CD4-positive, CD25-positive, alpha-beta regulatory T cell (primary cell): ENCODE results near the gene HOTAIR. TPM values are rescaled to one million over a fixed set of nuclear protein-coding genes. Genes with fewer than 3 reads are reported as not detected.

Experiments
- ATAC-seq, 2 donors: fragments of 150-1000 bp; cut with Tn5 transposase; one replicate each; pipeline ENCODE4 v1.10.0; 2021; ENCODE audit warnings: low read depth in 2 of 2, moderate number of reproducible peaks in 2 of 2, moderate library complexity in 1 of 2
- DNase-seq, 3 donors: peaks; one replicate each; pipeline versions ENCODE4 v3.0.0 to v3.0.0-alpha.2; 2012 to 2022; ENCODE audit warnings: mixed read lengths in 1 of 3
- H3K27ac ChIP-seq: one replicate; pipeline ENCODE4 v1.7.0; 2013; ENCODE audit warnings: mild to moderate bottlenecking, low read length; ENCODE audit not compliant: insufficient read depth, poor library complexity, severe bottlenecking
- H3K27me3 ChIP-seq: one replicate; pipeline ENCODE4 v1.7.0; 2013; ENCODE audit warnings: low read length; ENCODE audit not compliant: control insufficient read depth, insufficient read depth
- H3K36me3 ChIP-seq: one replicate; pipeline ENCODE4 v1.7.0; 2013; ENCODE audit warnings: mild to moderate bottlenecking, low read length, moderate library complexity; ENCODE audit not compliant: control insufficient read depth, insufficient read depth
- H3K4me1 ChIP-seq: 2 replicates; pipeline ENCODE4 v1.7.0; 2013; ENCODE audit warnings: mild to moderate bottlenecking, low read length; ENCODE audit not compliant: insufficient read depth, control insufficient read depth, poor library complexity, severe bottlenecking
- H3K4me3 ChIP-seq: one replicate; pipeline ENCODE4 v1.7.0; 2013; ENCODE audit warnings: low read depth, mild to moderate bottlenecking, low read length, moderate library complexity
- H3K9me3 ChIP-seq, 2 experiments: 1 replicate in 1 of 2; 2 replicates in 1 of 2; pipeline ENCODE4 v1.7.0; 2013; ENCODE audit warnings: low read length in 2 of 2, mild to moderate bottlenecking in 1 of 2, moderate library complexity in 1 of 2; ENCODE audit not compliant: control insufficient read depth in 2 of 2
- H3K27ac Mint-ChIP-seq, 3 donors: one replicate each; pipeline ENCODE4 v1.8.0; 2020 to 2022; ENCODE audit warnings: mild to moderate bottlenecking in 3 of 3, mixed read lengths in 3 of 3, moderate library complexity in 2 of 3
- H3K27me3 Mint-ChIP-seq: one replicate; pipeline ENCODE4 v1.8.0; 2022; ENCODE audit warnings: mild to moderate bottlenecking, mixed read lengths
- H3K36me3 Mint-ChIP-seq: one replicate; pipeline ENCODE4 v1.8.0; 2020; ENCODE audit warnings: mixed read lengths
- H3K4me1 Mint-ChIP-seq, 4 donors: one replicate each; pipeline ENCODE4 v1.8.0; 2020 to 2022; ENCODE audit warnings: mixed read lengths in 4 of 4, mild to moderate bottlenecking in 1 of 4
- H3K4me3 Mint-ChIP-seq, 4 donors: one replicate each; pipeline ENCODE4 v1.8.0; 2020 to 2022; ENCODE audit warnings: mild to moderate bottlenecking in 4 of 4, mixed read lengths in 4 of 4, moderate library complexity in 3 of 4
- H3K9me3 Mint-ChIP-seq, 7 donors: one replicate each; pipeline ENCODE4 v1.8.0; 2020 to 2022; ENCODE audit warnings: mixed read lengths in 7 of 7, mild to moderate bottlenecking in 3 of 7, moderate library complexity in 2 of 7
- polyA plus RNA-seq, 4 donors: library from polyadenylated mRNA; unstranded; fragments of 300-500 nt; fragmentation: Illumina TruSeq; gene quantifications; one replicate each; pipeline ENCODE4 v1.2.3, GENCODE V29; 2021
- total RNA-seq: library from RNA; stranded (reverse); gene quantifications from one replicate; pipeline ENCODE4 v1.2.3, GENCODE V29; 2022

The HOTAIR gene
- total and polyA plus RNA-seq, 5 donors from 2014 or later: not detected

GRCh38 chr12:53935383-53936341 is 39.1 kb downstream of the HOTAIR start:
- Histone ChIP-seq H3K27me3 (peaks cover 58% of the 10 kb centered on the region), H3K4me1 (peaks cover 12% of the 10 kb centered on the region), H3K9me3 (no peaks in the 10 kb centered on the region), H3K27ac (no peak overlapping the region), H3K4me3 (no peak overlapping the region), H3K36me3 (no peaks in the 10 kb centered on the region)
- Mint-ChIP-seq H3K36me3 (no peaks in the 10 kb centered on the region), H3K27me3 (peaks cover 89% of the 10 kb centered on the region), H3K4me3 (peak overlapping the region in 1 of 4 donors; percentile 12), H3K27ac (no peak overlapping the region), H3K9me3 (peaks cover 0 to 8% (median 0%) of the 10 kb centered on the region in 7 donors), H3K4me1 (peaks cover 0 to 19% (median 3%) of the 10 kb centered on the region in 4 donors)
- DNase-seq (no peak), ATAC-seq (no peak)

DNA sequence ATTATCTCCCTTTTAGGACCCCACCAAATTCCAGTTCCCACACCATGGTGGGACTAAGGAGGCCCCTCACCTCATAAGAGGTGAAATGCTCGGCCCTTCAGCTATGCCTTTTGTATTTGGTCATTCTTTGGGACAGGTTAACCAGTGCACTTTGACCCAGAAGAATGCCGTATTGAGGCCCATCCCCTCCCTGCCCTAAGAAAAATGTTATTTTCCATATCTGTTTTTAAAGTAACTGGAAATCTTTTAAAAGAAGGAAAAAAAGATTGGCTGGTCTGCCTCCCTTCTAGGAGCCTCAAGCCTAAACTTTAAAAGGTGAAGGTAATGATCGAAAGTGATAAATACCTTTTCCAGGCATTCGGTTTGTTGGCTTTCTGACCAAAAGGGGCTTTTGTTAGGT is 41.8 kb downstream of the HOTAIR start:
- no peak for DNase-seq
- Histone ChIP-seq H3K27ac (no peak overlapping the region), H3K9me3 (peaks cover 7 to 8% of the 10 kb centered on the region in 2 experiments), H3K4me3 (no peak overlapping the region), H3K27me3 (peaks cover 70% of the 10 kb centered on the region), H3K36me3 (no peaks in the 10 kb centered on the region), H3K4me1 (peaks cover 6% of the 10 kb centered on the region)
- Mint-ChIP-seq H3K27me3 (peaks cover 97% of the 10 kb centered on the region), H3K27ac (no peak overlapping the region), H3K9me3 (peaks cover 0 to 12% (median 2%) of the 10 kb centered on the region in 7 donors), H3K4me3 (no peak overlapping the region), H3K4me1 (peaks cover 0 to 15% (median 5%) of the 10 kb centered on the region in 4 donors), H3K36me3 (no peaks in the 10 kb centered on the region)
- no peak for ATAC-seq

DNA sequence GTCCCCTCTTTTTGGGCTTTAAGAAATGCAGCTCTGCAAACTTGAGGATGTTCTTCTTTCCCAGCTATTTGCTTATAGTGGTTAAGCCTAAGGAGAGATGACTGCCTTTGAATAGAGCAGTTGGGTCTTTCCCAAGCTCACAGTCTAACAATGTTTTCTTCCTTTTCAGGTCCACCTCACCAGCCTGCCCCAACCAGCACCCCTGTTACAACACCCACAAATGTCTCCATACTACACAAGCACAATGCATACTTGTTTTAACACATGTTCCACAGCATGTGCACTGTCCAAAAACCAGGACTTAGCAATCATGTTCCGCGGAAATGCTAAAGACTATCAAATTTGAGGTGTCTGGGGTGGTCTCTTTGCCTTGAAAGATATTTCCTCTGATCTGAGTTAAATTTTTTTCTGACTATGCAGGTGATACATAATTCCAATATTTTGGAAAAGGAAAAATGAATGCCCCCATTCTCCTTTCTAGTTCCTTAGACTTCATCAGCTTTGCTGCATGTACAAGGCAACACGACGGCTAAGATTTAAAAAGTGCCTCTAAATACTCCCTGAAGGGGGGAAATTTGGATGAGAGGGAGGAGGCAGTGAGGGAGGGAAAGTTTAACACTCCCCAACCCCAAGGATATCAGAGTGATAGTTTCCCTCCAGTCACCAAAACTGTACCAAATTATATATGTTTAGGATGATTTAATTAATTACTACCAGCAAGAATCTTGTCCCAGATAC is 42.7 kb downstream of the HOTAIR start:
- Histone ChIP-seq H3K27ac (no peak overlapping the region), H3K27me3 (peaks cover 67% of the 10 kb centered on the region), H3K36me3 (no peaks in the 10 kb centered on the region), H3K4me1 (peaks cover 6% of the 10 kb centered on the region), H3K4me3 (no peak overlapping the region), H3K9me3 (peaks cover 7 to 8% of the 10 kb centered on the region in 2 experiments)
- peaks cover 94% of the 10 kb centered on the region for H3K27me3 Mint-ChIP-seq
- DNase-seq (no peak), ATAC-seq (no peak)
- H3K9me3 Mint-ChIP-seq: peaks cover 0 to 12% (median 2%) of the 10 kb centered on the region in 7 donors
- H3K27ac Mint-ChIP-seq: no peak overlapping the region
- no peaks in the 10 kb centered on the region for H3K36me3 Mint-ChIP-seq
- H3K4me1 Mint-ChIP-seq: peaks cover 0 to 13% (median 4%) of the 10 kb centered on the region in 4 donors
- H3K4me3 Mint-ChIP-seq: no peak overlapping the region

- Mint-ChIP-seq H3K4me3 (no peak overlapping the region), H3K4me1 (peaks cover 0 to 8% (median 2%) of the 10 kb centered on the region in 4 donors), H3K27ac (no peak overlapping the region), H3K9me3 (peaks cover 0 to 14% (median 2%) of the 10 kb centered on the region in 7 donors), H3K27me3 (peaks cover 94% of the 10 kb centered on the region), H3K36me3 (no peaks in the 10 kb centered on the region)
- Histone ChIP-seq H3K9me3 (peaks cover 7 to 8% of the 10 kb centered on the region in 2 experiments), H3K27ac (no peak overlapping the region), H3K36me3 (no peaks in the 10 kb centered on the region), H3K4me3 (no peak overlapping the region), H3K4me1 (peaks cover 3% of the 10 kb centered on the region), H3K27me3 (peaks cover 75% of the 10 kb centered on the region)
- ATAC-seq (no peak), DNase-seq (no peak)
These were observed 44.0 kb downstream of the HOTAIR start for GRCh38 chr12:53930591-53931255.

DNA sequence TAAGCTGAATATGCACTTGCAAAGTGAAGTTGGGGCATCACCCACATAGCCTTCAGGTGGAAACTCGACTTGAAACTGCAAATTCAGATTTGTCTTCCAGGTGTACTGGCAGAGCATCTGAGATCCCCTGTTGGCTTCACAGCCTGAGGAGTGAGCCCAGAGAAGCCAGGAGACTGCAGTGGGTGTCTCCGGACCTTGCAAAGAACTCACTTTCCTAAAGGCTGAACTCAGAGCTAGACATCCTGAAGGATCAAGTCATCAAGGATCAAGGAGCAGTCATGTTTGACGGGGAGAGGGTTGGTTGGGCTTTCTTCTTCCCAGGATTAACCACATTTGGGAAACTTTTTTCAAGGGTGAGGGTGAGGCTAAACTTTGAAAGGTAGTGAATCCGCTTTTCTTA is 45.2 kb downstream of the HOTAIR start:
- H3K27ac ChIP-seq: no peak overlapping the region
- no peaks in the 10 kb centered on the region for H3K4me1 ChIP-seq
- H3K27me3 ChIP-seq: peaks cover 75% of the 10 kb centered on the region
- DNase-seq: no peak
- Mint-ChIP-seq H3K4me1 (peaks cover 0 to 5% (median 0%) of the 10 kb centered on the region in 4 donors), H3K4me3 (no peak overlapping the region), H3K9me3 (peaks cover 0 to 8% (median 2%) of the 10 kb centered on the region in 7 donors), H3K27me3 (peaks cover 93% of the 10 kb centered on the region), H3K27ac (no peak overlapping the region), H3K36me3 (no peaks in the 10 kb centered on the region)
- H3K9me3 ChIP-seq: peaks cover 7 to 8% of the 10 kb centered on the region in 2 experiments
- ATAC-seq: no peak
- no peak overlapping the region for H3K4me3 ChIP-seq
- H3K36me3 ChIP-seq: no peaks in the 10 kb centered on the region

DNA sequence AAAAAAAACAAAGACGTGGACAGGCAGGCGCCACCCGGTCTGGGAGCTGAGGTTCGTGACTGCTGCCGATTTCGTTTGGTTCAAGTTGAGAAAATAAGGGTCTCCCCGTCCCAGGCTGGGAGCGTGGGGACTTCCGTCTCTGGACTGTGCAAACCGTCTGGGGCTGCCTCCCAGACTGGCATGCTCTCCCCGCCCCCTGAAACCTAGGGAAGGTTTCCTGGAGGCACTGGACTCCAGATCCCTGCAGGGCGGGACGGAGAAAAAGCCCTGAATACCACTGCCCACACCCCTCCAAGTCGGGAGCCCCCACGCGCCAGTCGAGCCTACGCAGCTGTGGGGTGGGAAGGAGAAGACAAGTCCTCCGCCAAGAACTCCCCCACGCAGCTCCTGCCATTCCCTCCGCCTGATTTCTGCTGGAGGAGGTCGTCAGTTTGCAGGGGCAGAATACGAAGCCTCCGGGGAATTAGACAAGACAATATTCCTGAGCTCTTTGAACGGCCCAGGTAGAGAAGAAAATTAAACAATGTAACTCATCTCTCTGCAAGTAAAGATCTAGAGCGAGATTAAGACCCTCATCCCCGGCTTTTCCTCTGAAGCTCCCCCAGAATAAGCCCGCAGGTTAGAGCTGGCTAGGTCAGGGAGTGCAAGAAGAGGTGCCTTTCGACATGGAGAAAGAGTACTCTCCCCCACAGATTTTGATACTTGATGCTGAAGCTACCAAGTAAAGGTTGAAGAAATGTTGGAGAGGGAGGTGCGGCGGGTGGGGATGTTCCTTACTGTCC is 46.5 kb downstream of the HOTAIR start:
- Histone ChIP-seq H3K27ac (no peak overlapping the region), H3K36me3 (no peaks in the 10 kb centered on the region), H3K27me3 (peaks cover 78% of the 10 kb centered on the region), H3K4me1 (no peaks in the 10 kb centered on the region), H3K4me3 (no peak overlapping the region), H3K9me3 (peaks cover 7 to 8% of the 10 kb centered on the region in 2 experiments)
- Mint-ChIP-seq H3K36me3 (no peaks in the 10 kb centered on the region), H3K27ac (no peak overlapping the region), H3K4me1 (peaks cover 0 to 5% (median 0%) of the 10 kb centered on the region in 4 donors), H3K9me3 (peaks cover 0 to 8% (median 2%) of the 10 kb centered on the region in 7 donors), H3K27me3 (peaks cover 92% of the 10 kb centered on the region), H3K4me3 (peak overlapping the region in 1 of 4 donors; percentile 22)
- DNase-seq: no peak
- ATAC-seq: no peak
